Measurements from ENCODE around the gene PPIB.

DNA sequence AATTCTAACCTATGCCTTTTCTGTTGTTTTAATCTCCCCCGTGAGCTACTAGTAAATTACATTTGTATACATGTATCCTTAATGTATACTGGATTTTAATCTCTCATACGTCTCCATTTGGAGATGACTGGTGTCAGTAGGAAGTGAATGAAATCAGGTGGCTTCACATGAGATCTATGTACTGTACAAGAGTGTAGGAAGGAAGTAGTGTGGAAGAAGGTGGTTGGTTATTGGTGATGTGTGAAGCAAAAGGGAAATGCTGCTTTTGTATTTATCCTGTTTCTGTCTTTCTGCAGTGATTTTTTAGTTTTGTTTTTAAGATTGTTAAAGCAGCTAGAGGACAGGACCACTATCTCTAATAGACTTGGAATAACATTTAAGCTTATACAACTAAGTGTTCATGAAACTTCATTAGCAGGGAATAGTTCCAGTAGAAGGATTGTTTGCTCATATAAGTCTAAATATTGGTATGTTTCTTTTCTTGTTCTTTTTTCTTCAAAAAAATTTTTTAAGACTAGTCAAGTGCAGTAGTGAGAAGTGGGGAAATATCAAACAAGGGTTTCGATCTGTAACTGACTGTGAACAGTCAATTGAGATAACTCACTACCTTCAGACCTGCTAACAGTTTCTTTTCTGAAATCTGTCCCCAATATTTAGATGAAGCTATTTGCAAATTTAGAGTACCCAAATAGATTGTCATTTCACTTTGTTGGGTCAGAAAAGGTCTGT, 51.7 kb downstream of the PPIB start:
- TF ChIP-seq, protein P1, sequence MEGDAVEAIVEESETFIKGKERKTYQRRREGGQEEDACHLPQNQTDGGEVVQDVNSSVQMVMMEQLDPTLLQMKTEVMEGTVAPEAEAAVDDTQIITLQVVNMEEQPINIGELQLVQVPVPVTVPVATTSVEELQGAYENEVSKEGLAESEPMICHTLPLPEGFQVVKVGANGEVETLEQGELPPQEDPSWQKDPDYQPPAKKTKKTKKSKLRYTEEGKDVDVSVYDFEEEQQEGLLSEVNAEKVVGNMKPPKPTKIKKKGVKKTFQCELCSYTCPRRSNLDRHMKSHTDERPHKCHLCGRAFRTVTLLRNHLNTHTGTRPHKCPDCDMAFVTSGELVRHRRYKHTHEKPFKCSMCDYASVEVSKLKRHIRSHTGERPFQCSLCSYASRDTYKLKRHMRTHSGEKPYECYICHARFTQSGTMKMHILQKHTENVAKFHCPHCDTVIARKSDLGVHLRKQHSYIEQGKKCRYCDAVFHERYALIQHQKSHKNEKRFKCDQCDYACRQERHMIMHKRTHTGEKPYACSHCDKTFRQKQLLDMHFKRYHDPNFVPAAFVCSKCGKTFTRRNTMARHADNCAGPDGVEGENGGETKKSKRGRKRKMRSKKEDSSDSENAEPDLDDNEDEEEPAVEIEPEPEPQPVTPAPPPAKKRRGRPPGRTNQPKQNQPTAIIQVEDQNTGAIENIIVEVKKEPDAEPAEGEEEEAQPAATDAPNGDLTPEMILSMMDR (conservative IDR thresholded peaks at IDR 0.05; ENCODE audit: low read depth, low read length), result no peak
- TF ChIP-seq EZH2phosphoT487 (IDR thresholded peaks at IDR 0.05; ENCODE audit: borderline replicate concordance, low read length) (no peak), EZH2 (IDR thresholded peaks at IDR 0.05; ENCODE audit: low read length, unreplicated experiment) (no peak)

Data from PC-3 (cell line).